Panc1 (cell line): ENCODE results near the gene ZNF691. TPM values are rescaled to one million over a fixed set of nuclear protein-coding genes. Genes with fewer than 3 reads are reported as not detected.

ENCODE experiments used
- ATAC-seq: fragments of 200-7000 bp; cut with Tn5 transposase; 2 replicates; pipeline ENCODE4 v1.9.1; 2020; ENCODE audit warnings: mild to moderate bottlenecking, moderate library complexity
- BruUV-seq: library from RNA; stranded (reverse); fragments of 400-500 nt; replicated peaks from 2 replicates; lab custom pipeline; 2021; lab: Mats Ljungman, UMichigan
- CTCF ChIA-PET: fragments of 300-600 bp; sonication (Branson Sonifier 250); formaldehyde crosslinking; loops from one replicate; lab custom pipeline; 2022; ENCODE audit warnings: antibody characterized with exemption; lab: Charles Lee
- POLR2A ChIA-PET: fragments of 300-600 bp; sonication (Branson Sonifier 250); formaldehyde crosslinking; loops from one replicate; lab custom pipeline; 2022; ENCODE audit warnings: antibody characterized with exemption; lab: Charles Lee
- DNase-seq: peaks from one replicate; pipeline ENCODE4 v3.0.0-alpha.2; 2010; ENCODE audit warnings: low read depth, low spot score
- H3K27ac ChIP-seq: 2 replicates; pipeline ENCODE4 v1.5.1; 2011; ENCODE audit warnings: mild to moderate bottlenecking, low read length, inconsistent platforms
- H3K27me3 ChIP-seq: fragments of 200-500 bp; sonication (Bioruptor generic); 2 replicates; pipeline ENCODE4 v1.6.0; 2014; ENCODE audit warnings: low read length, inconsistent platforms; ENCODE audit not compliant: control insufficient read depth, insufficient read depth
- H3K36me3 ChIP-seq: fragments of 200-500 bp; sonication (Bioruptor generic); 2 replicates; pipeline ENCODE4 v1.5.1; 2014; ENCODE audit warnings: inconsistent platforms, mild to moderate bottlenecking, low read length, moderate library complexity; ENCODE audit not compliant: control insufficient read depth, insufficient read depth
- H3K4me1 ChIP-seq: 2 replicates; pipeline ENCODE4 v1.5.1; 2011; ENCODE audit warnings: inconsistent platforms, mild to moderate bottlenecking, low read length, moderate library complexity; ENCODE audit not compliant: control insufficient read depth, insufficient read depth
- H3K4me3 ChIP-seq, 2 experiments: 2 replicates each; pipeline ENCODE4 v1.5.1; 2011 to 2012; ENCODE audit warnings: low read depth in 2 of 2, low read length in 2 of 2, mild to moderate bottlenecking in 2 of 2, inconsistent platforms in 1 of 2, moderate library complexity in 1 of 2
- H3K9me3 ChIP-seq: fragments of 200-500 bp; sonication (Bioruptor generic); 2 replicates; pipeline ENCODE4 v1.5.1; 2014; ENCODE audit warnings: low read depth, mild to moderate bottlenecking, inconsistent platforms, low read length, moderate library complexity; ENCODE audit not compliant: control insufficient read depth, insufficient read depth
- POLR2AphosphoS5 ChIP-seq: IDR thresholded peaks from 2 replicates; pipeline ENCODE4 v1.6.1; 2012; ENCODE audit warnings: mild to moderate bottlenecking, low read depth, low read length, moderate library complexity
- SIN3A ChIP-seq: IDR thresholded peaks from 2 replicates; pipeline ENCODE4 v1.6.1; 2012; ENCODE audit warnings: low read depth, mild to moderate bottlenecking, low read length, moderate library complexity, borderline replicate concordance; ENCODE audit not compliant: insufficient read depth
- TCF7L2 ChIP-seq: IDR thresholded peaks from 2 replicates; pipeline ENCODE4 v1.6.1; 2011; ENCODE audit warnings: mild to moderate bottlenecking, low read depth, low read length, inconsistent platforms
- in situ Hi-C: cut with HindIII; loops from 2 replicates; pipeline ENCODE4 v1.10.0; 2016; ENCODE audit warnings: low sequenced_read_pairs, low pct_unique_long_range_greater_than_20kb
- intact Hi-C: fragments of 100-400 bp; cut with micrococcal nuclease; formaldehyde crosslinking; loops from one replicate; pipeline ENCODE4 v1.10.0; 2022; ENCODE audit not compliant: unreplicated experiment
- total RNA-seq: library from RNA; stranded (reverse); gene quantifications from one replicate; pipeline ENCODE4 v1.2.1, GENCODE V29; 2021; ENCODE audit not compliant: unreplicated experiment
- TF ChIP-seq, protein P1 (sequence below): fragments of 450-650 bp; IDR thresholded peaks from 2 replicates; pipeline ENCODE4 v1.5.1; 2017; ENCODE audit warnings: mild to moderate bottlenecking
- TF ChIP-seq, protein P2 (sequence below), 2 experiments: IDR thresholded peaks; 2 replicates each; pipeline ENCODE4 v1.6.1; 2011 to 2012; ENCODE audit warnings: low read depth in 2 of 2, control low read depth in 1 of 2, low read length in 1 of 2, mild to moderate bottlenecking in 1 of 2, moderate library complexity in 1 of 2; ENCODE audit not compliant: insufficient read depth in 1 of 2

ZNF691 gene
- total RNA-seq, 1 experiment from 2014 or later = 9.9 TPM

DNA sequence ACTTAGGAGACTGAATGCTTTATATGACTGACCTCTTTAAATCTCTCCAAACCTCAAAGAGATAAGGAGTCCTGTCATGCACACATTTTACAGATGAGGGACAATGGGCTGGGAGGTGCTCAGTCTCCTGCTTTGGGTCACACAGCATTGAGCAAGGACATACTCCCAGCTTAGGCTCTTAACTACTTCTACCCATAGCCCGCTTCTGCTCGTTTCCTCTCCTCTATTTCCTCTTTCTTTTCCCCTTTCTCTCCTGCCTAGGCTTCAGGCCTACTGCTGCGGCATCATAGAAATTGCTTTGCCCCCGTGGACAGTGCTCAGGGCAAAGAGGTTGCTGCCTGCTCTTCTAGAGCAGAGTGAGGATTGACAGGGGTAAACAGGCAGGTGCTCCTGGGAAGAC, 12.4 kb upstream of the ZNF691 start:
- intact Hi-C loops (no loop called here), in situ Hi-C loops (no loop called here)
- CTCF ChIA-PET = no interaction called here
- POLR2A ChIA-PET = no interaction called here
- ATAC-seq = no peak
- Histone ChIP-seq H3K27me3 (no peaks in the 10 kb centered on the region), H3K27ac (no peak overlapping the region), H3K4me3 (no peak overlapping the region), H3K9me3 (no peaks in the 10 kb centered on the region), H3K36me3 (no peaks in the 10 kb centered on the region), H3K4me1 (no peaks in the 10 kb centered on the region)
- no TSS peak for BruUV-seq
- DNase-seq = no peak
- TF ChIP-seq, protein P1, sequence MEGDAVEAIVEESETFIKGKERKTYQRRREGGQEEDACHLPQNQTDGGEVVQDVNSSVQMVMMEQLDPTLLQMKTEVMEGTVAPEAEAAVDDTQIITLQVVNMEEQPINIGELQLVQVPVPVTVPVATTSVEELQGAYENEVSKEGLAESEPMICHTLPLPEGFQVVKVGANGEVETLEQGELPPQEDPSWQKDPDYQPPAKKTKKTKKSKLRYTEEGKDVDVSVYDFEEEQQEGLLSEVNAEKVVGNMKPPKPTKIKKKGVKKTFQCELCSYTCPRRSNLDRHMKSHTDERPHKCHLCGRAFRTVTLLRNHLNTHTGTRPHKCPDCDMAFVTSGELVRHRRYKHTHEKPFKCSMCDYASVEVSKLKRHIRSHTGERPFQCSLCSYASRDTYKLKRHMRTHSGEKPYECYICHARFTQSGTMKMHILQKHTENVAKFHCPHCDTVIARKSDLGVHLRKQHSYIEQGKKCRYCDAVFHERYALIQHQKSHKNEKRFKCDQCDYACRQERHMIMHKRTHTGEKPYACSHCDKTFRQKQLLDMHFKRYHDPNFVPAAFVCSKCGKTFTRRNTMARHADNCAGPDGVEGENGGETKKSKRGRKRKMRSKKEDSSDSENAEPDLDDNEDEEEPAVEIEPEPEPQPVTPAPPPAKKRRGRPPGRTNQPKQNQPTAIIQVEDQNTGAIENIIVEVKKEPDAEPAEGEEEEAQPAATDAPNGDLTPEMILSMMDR = no peak
- TF ChIP-seq, protein P2, sequence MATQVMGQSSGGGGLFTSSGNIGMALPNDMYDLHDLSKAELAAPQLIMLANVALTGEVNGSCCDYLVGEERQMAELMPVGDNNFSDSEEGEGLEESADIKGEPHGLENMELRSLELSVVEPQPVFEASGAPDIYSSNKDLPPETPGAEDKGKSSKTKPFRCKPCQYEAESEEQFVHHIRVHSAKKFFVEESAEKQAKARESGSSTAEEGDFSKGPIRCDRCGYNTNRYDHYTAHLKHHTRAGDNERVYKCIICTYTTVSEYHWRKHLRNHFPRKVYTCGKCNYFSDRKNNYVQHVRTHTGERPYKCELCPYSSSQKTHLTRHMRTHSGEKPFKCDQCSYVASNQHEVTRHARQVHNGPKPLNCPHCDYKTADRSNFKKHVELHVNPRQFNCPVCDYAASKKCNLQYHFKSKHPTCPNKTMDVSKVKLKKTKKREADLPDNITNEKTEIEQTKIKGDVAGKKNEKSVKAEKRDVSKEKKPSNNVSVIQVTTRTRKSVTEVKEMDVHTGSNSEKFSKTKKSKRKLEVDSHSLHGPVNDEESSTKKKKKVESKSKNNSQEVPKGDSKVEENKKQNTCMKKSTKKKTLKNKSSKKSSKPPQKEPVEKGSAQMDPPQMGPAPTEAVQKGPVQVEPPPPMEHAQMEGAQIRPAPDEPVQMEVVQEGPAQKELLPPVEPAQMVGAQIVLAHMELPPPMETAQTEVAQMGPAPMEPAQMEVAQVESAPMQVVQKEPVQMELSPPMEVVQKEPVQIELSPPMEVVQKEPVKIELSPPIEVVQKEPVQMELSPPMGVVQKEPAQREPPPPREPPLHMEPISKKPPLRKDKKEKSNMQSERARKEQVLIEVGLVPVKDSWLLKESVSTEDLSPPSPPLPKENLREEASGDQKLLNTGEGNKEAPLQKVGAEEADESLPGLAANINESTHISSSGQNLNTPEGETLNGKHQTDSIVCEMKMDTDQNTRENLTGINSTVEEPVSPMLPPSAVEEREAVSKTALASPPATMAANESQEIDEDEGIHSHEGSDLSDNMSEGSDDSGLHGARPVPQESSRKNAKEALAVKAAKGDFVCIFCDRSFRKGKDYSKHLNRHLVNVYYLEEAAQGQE (IDR thresholded peaks at IDR 0.05; ENCODE audit: insufficient read depth in 1 of 2, low read depth in 2 of 2, low read length in 1 of 2) = no peak
- TF ChIP-seq POLR2AphosphoS5 (no peak), TCF7L2 (no peak), SIN3A (no peak)

DNA sequence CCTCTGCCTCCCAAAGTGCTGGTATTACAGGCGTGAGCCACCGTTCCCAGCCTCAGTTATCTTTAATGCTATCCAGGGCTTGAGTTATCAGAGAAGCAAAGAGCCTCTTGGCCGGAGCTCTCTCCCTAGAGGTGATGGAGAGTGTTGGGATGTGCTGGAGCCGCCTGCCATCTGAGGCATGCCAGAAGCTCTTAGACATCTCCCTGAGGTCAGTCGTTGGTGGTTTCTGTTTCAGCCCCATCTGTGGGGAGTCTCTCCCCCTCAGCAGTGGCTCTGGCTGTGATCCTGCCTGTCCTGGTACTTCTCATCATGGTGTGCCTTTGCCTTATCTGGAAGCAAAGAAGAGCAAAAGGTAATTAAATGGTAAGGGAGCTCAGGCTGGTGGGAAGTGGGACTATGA, 11.6 kb upstream of the ZNF691 start:
- no peaks in the 10 kb centered on the region for H3K36me3 ChIP-seq
- TF ChIP-seq POLR2AphosphoS5 (no peak), SIN3A (no peak), TCF7L2 (no peak)
- TF ChIP-seq, protein P1 = no peak
- TF ChIP-seq, protein P2 (IDR thresholded peaks at IDR 0.05; ENCODE audit: insufficient read depth in 1 of 2, low read depth in 2 of 2, low read length in 1 of 2) = no peak
- ATAC-seq (no peak), DNase-seq (no peak)
- ChIA-PET POLR2A (interaction anchor here (0.6 kb wide), 1 partner anchor 1368 kb away, joined by 5 read pairs; no protein-coding TSS in a partner anchor), CTCF (no interaction called here)
- no peak overlapping the region for H3K27ac ChIP-seq
- H3K9me3 ChIP-seq = no peaks in the 10 kb centered on the region
- BruUV-seq = no TSS peak
- no peaks in the 10 kb centered on the region for H3K4me1 ChIP-seq
- H3K27me3 ChIP-seq = no peaks in the 10 kb centered on the region
- intact Hi-C loops (no loop called here), in situ Hi-C loops (no loop called here)
- H3K4me3 ChIP-seq = no peak overlapping the region
